ENCODE data around the gene SFTPD. TPM values are rescaled to one million over a fixed set of nuclear protein-coding genes. Genes with fewer than 3 reads are reported as not detected.
A peak's percentile ranks its signal among the peaks of the same experiment; 100 is the strongest.
"Not testable (repeated sequence)": the region's sequence is repeated elsewhere in the genome, so short reads cannot be mapped to it uniquely, and the experiment has no call there.

SFTPD gene
- total RNA-seq, 2 experiments from 2014 or later: not detected

- Mint-ChIP-seq H3K27me3 (peaks cover 24% of the 10 kb centered on the region), H3K4me3 (no peak overlapping the region), H3K27ac (no peak overlapping the region), H3K4me1 (peaks cover 2% of the 10 kb centered on the region), H3K9me3 (ENCODE audit: low read depth) (no peaks in the 10 kb centered on the region), H3K36me3 (ENCODE audit: low read depth) (no peaks in the 10 kb centered on the region)
- DNase-seq (no peak), ATAC-seq (no peak)
- intact Hi-C loops (cut with DNase I, micrococcal nuclease): no loop called here
- POLR2A ChIA-PET: no interaction called here
- CTCF ChIA-PET: no interaction called here
Measured at GRCh38 chr10:79932307-79932706, 16.6 kb downstream of the SFTPD start.

- CTCF ChIA-PET: interaction anchor here (0.6 kb wide), 2 partner anchors 393 to 429 kb away, joined by 3 to 5 read pairs; no protein-coding TSS in a partner anchor
Measured at GRCh38 chr10:79930751-79931150, 18.2 kb downstream of the SFTPD start.

GRCh38 chr10:79930267-79930666 lies 18.6 kb downstream of the SFTPD start:
- H3K27ac Mint-ChIP-seq: no peak overlapping the region
- peaks cover 2% of the 10 kb centered on the region for H3K4me1 Mint-ChIP-seq
- ATAC-seq (no peak), DNase-seq (no peak)
- ChIA-PET CTCF (interaction anchor here (0.6 kb wide), 1 partner anchor 393 kb away, joined by 3 read pairs; no protein-coding TSS in a partner anchor), POLR2A (no interaction called here)
- H3K9me3 Mint-ChIP-seq (ENCODE audit: low read depth): peaks cover 4% of the 10 kb centered on the region
- H3K4me3 Mint-ChIP-seq: no peak overlapping the region
- intact Hi-C loops (cut with DNase I, micrococcal nuclease): no loop called here
- H3K27me3 Mint-ChIP-seq: peaks cover 21% of the 10 kb centered on the region
- no peaks in the 10 kb centered on the region for H3K36me3 Mint-ChIP-seq (ENCODE audit: low read depth)

More at GRCh38 chr10:79930751-79931150, 18.2 kb downstream of the SFTPD start:
- ATAC-seq (no peak), DNase-seq (no peak)
- H3K4me3 Mint-ChIP-seq: no peak overlapping the region
- POLR2A ChIA-PET: no interaction called here
- H3K36me3 Mint-ChIP-seq (ENCODE audit: low read depth): no peaks in the 10 kb centered on the region
- no peak overlapping the region for H3K27ac Mint-ChIP-seq
- peaks cover 2% of the 10 kb centered on the region for H3K4me1 Mint-ChIP-seq
- peaks cover 24% of the 10 kb centered on the region for H3K27me3 Mint-ChIP-seq
- H3K9me3 Mint-ChIP-seq (ENCODE audit: low read depth): peaks cover 4% of the 10 kb centered on the region
- intact Hi-C loops (cut with DNase I, micrococcal nuclease): no loop called here

GRCh38 chr10:79929409-79929904 lies 19.4 kb downstream of the SFTPD start:
- ChIA-PET CTCF (interaction anchor here (0.7 to 1.4 kb wide), 7 partner anchors 9 to 587 kb away, joined by 3 to 5 read pairs (median 4); no protein-coding TSS in a partner anchor), POLR2A (no interaction called here)
- DNase-seq: peak; percentile 91
- intact Hi-C loops (cut with DNase I, micrococcal nuclease): loop anchor here (1.0 to 5.0 kb wide), 6 partner anchors 150 to 392 kb away; no protein-coding TSS in a partner anchor
- peaks cover 2% of the 10 kb centered on the region for H3K4me1 Mint-ChIP-seq
- peak; percentile 97 for ATAC-seq
- H3K9me3 Mint-ChIP-seq (ENCODE audit: low read depth): peaks cover 4% of the 10 kb centered on the region
- no peaks in the 10 kb centered on the region for H3K36me3 Mint-ChIP-seq (ENCODE audit: low read depth)
- peaks cover 21% of the 10 kb centered on the region for H3K27me3 Mint-ChIP-seq
- no peak overlapping the region for H3K4me3 Mint-ChIP-seq
- no peak overlapping the region for H3K27ac Mint-ChIP-seq

GRCh38 chr10:79928028-79928583 lies 20.8 kb downstream of the SFTPD start:
- H3K27ac Mint-ChIP-seq: no peak overlapping the region
- CTCF ChIA-PET: no interaction called here

GRCh38 chr10:79927111-79927828 lies 21.6 kb downstream of the SFTPD start:
- H3K4me1 Mint-ChIP-seq: peaks cover 2% of the 10 kb centered on the region
- intact Hi-C loops (cut with DNase I, micrococcal nuclease): loop anchor here in 1 of 2 experiments (5.0 kb wide), 2 partner anchors 150 to 390 kb away; no protein-coding TSS in a partner anchor
- H3K27me3 Mint-ChIP-seq: peaks cover 16% of the 10 kb centered on the region
- H3K9me3 Mint-ChIP-seq (ENCODE audit: low read depth): peaks cover 4% of the 10 kb centered on the region
- H3K36me3 Mint-ChIP-seq (ENCODE audit: low read depth): no peaks in the 10 kb centered on the region
- no peak overlapping the region for H3K4me3 Mint-ChIP-seq
- H3K27ac Mint-ChIP-seq: no peak overlapping the region
- CTCF ChIA-PET: interaction anchor here (0.6 to 2.9 kb wide), 2 partner anchors 10 to 194 kb away, joined by 3 to 11 read pairs; no protein-coding TSS in a partner anchor
- POLR2A ChIA-PET: no interaction called here
- ATAC-seq: no peak
- no peak for DNase-seq

More at GRCh38 chr10:79928028-79928583, 20.8 kb downstream of the SFTPD start:
- H3K4me1 Mint-ChIP-seq: peaks cover 2% of the 10 kb centered on the region
- intact Hi-C loops (cut with DNase I, micrococcal nuclease): loop anchor here in 1 of 2 experiments (2.0 to 5.0 kb wide), 3 partner anchors 151 to 391 kb away; no protein-coding TSS in a partner anchor
- ATAC-seq: no peak
- POLR2A ChIA-PET: no interaction called here
- peaks cover 21% of the 10 kb centered on the region for H3K27me3 Mint-ChIP-seq
- no peaks in the 10 kb centered on the region for H3K36me3 Mint-ChIP-seq (ENCODE audit: low read depth)
- peaks cover 4% of the 10 kb centered on the region for H3K9me3 Mint-ChIP-seq (ENCODE audit: low read depth)
- no peak overlapping the region for H3K4me3 Mint-ChIP-seq
- DNase-seq: no peak

GRCh38 chr10:79926037-79926436 lies 22.9 kb downstream of the SFTPD start:
- H3K9me3 Mint-ChIP-seq (ENCODE audit: low read depth): peaks cover 4% of the 10 kb centered on the region
- no peaks in the 10 kb centered on the region for H3K36me3 Mint-ChIP-seq (ENCODE audit: low read depth)
- ATAC-seq (no peak), DNase-seq (no peak)
- intact Hi-C loops (cut with DNase I, micrococcal nuclease): loop anchor here in 1 of 2 experiments (5.0 kb wide), 2 partner anchors 149 to 389 kb away; no protein-coding TSS in a partner anchor
- H3K27me3 Mint-ChIP-seq: peaks cover 16% of the 10 kb centered on the region
- POLR2A ChIA-PET: no interaction called here
- H3K27ac Mint-ChIP-seq: no peak overlapping the region
- no peak overlapping the region for H3K4me3 Mint-ChIP-seq
- peaks cover 5% of the 10 kb centered on the region for H3K4me1 Mint-ChIP-seq
- CTCF ChIA-PET: interaction anchor here (0.6 to 2.9 kb wide), 3 partner anchors 9 to 218 kb away, joined by 3 to 11 read pairs (median 3); no protein-coding TSS in a partner anchor

GRCh38 chr10:79925614-79926013 lies 23.3 kb downstream of the SFTPD start:
- ATAC-seq (no peak), DNase-seq (no peak)
- POLR2A ChIA-PET: no interaction called here
- Mint-ChIP-seq H3K36me3 (ENCODE audit: low read depth) (no peaks in the 10 kb centered on the region), H3K27me3 (peaks cover 13% of the 10 kb centered on the region), H3K4me3 (no peak overlapping the region), H3K27ac (no peak overlapping the region), H3K9me3 (ENCODE audit: low read depth) (peaks cover 4% of the 10 kb centered on the region), H3K4me1 (peaks cover 5% of the 10 kb centered on the region)
- CTCF ChIA-PET: interaction anchor here (0.9 to 2.9 kb wide), 3 partner anchors 8 to 219 kb away, joined by 3 to 11 read pairs (median 3); no protein-coding TSS in a partner anchor
- intact Hi-C loops (cut with DNase I, micrococcal nuclease): loop anchor here in 1 of 2 experiments (5.0 kb wide), 2 partner anchors 148 to 388 kb away; no protein-coding TSS in a partner anchor

- no peak for ATAC-seq
- Mint-ChIP-seq H3K27ac (no peak overlapping the region), H3K4me3 (no peak overlapping the region), H3K4me1 (peaks cover 8% of the 10 kb centered on the region), H3K9me3 (ENCODE audit: low read depth) (peaks cover 4% of the 10 kb centered on the region), H3K36me3 (ENCODE audit: low read depth) (no peaks in the 10 kb centered on the region), H3K27me3 (peaks cover 1% of the 10 kb centered on the region)
- CTCF ChIA-PET: interaction anchor here (1.2 kb wide), 1 partner anchor 39 kb away, joined by 3 read pairs; no protein-coding TSS in a partner anchor
- intact Hi-C loops (cut with DNase I, micrococcal nuclease): no loop called here
- DNase-seq: no peak
- POLR2A ChIA-PET: no interaction called here
Measured at GRCh38 chr10:79923669-79924068, 25.2 kb downstream of the SFTPD start.

- Mint-ChIP-seq H3K4me1 (peaks cover 10% of the 10 kb centered on the region), H3K9me3 (ENCODE audit: low read depth) (peaks cover 4% of the 10 kb centered on the region), H3K4me3 (no peak overlapping the region), H3K27me3 (peaks cover 1% of the 10 kb centered on the region), H3K27ac (no peak overlapping the region), H3K36me3 (ENCODE audit: low read depth) (no peaks in the 10 kb centered on the region)
- intact Hi-C loops (cut with DNase I, micrococcal nuclease): no loop called here
- ATAC-seq (no peak), DNase-seq (no peak)
- CTCF ChIA-PET: interaction anchor here (1.2 kb wide), 1 partner anchor 38 kb away, joined by 3 read pairs; no protein-coding TSS in a partner anchor
- POLR2A ChIA-PET: no interaction called here
Measured at GRCh38 chr10:79923145-79923544, 25.8 kb downstream of the SFTPD start.

- intact Hi-C loops (cut with DNase I, micrococcal nuclease); H3K36me3 Mint-ChIP-seq (ENCODE audit: low read depth): not testable (repeated sequence)
- ATAC-seq: peak; percentile 68
Measured at GRCh38 chr10:79922011-79922412, 26.9 kb downstream of the SFTPD start.

More at GRCh38 chr10:79922011-79922412, 26.9 kb downstream of the SFTPD start:
- H3K27ac Mint-ChIP-seq; DNase-seq; H3K9me3 Mint-ChIP-seq (ENCODE audit: low read depth); POLR2A ChIA-PET; H3K27me3 Mint-ChIP-seq; CTCF ChIA-PET; H3K4me3 Mint-ChIP-seq: not testable (repeated sequence)
- peaks cover 10% of the 10 kb centered on the region for H3K4me1 Mint-ChIP-seq

Data from activated CD4-positive, alpha-beta T cell treated with anti-CD3 and anti-CD28 coated beads for 36 hours (primary cell).